SK-N-SH (cell line): ENCODE measurements around the gene SHROOM2. TPM values are rescaled to one million over a fixed set of nuclear protein-coding genes. Genes with fewer than 3 reads are reported as not detected.

ENCODE experiments used
- CTCF ChIA-PET: fragments of 300-600, 350-600 bp; formaldehyde crosslinking; extraction: SDS; loops from one replicate; lab custom pipeline; 2021; lab: Yijun Ruan, JAX
- POLR2A ChIA-PET: fragments of 350-600 bp; sonication (Branson Sonifier 250); formaldehyde crosslinking; extraction: SDS; loops from one replicate; lab custom pipeline; 2020; ENCODE audit warnings: antibody characterized with exemption, inconsistent platforms; lab: Yijun Ruan, JAX
- DNase-seq: peaks from one replicate; pipeline ENCODE4 v3.0.0; 2012
- H2AFZ ChIP-seq: fragments of 200-600 bp; sonication (generic); 2 replicates; pipeline ENCODE4 v1.8.1; 2016; ENCODE audit warnings: antibody characterized with exemption, mild to moderate bottlenecking, low read depth
- H3F3A ChIP-seq: fragments of 200-600 bp; sonication (generic); replicated peaks from 2 replicates; pipeline ENCODE3; 2016; ENCODE audit warnings: antibody characterized with exemption, mild to moderate bottlenecking; ENCODE audit not compliant: insufficient read depth
- H3K27ac ChIP-seq, 2 experiments: fragments of 200-500 bp in 1 of 2; fragments of 200-600 bp in 1 of 2; sonication (Bioruptor generic) in 1 of 2; sonication (generic), shearing (Covaris generic) in 1 of 2; 2 replicates each; pipeline versions ENCODE4 v1.5.1 to v1.6.1; 2014 to 2016; ENCODE audit warnings: low read depth in 2 of 2, inconsistent platforms in 1 of 2, low read length in 1 of 2, mild to moderate bottlenecking in 1 of 2, mixed read lengths in 1 of 2
- H3K27me3 ChIP-seq: fragments of 200-600 bp; sonication (generic), shearing (Covaris generic); 2 replicates; pipeline ENCODE4 v1.6.1; 2016; ENCODE audit warnings: mixed run types; ENCODE audit not compliant: insufficient read depth
- H3K36me3 ChIP-seq, 2 experiments: fragments of 200-500 bp in 1 of 2; fragments of 200-600 bp in 1 of 2; sonication (Bioruptor generic) in 1 of 2; sonication (generic) in 1 of 2; replicated peaks in 1 of 2; 2 replicates each; pipeline versions ENCODE3 to v1.5.1; 2014 to 2016; ENCODE audit warnings: low read length in 1 of 2, mild to moderate bottlenecking in 1 of 2; ENCODE audit not compliant: insufficient read depth in 2 of 2, control insufficient read depth in 1 of 2
- H3K4me1 ChIP-seq, 2 experiments: fragments of 200-500 bp in 1 of 2; fragments of 200-600 bp in 1 of 2; sonication (Bioruptor generic) in 1 of 2; sonication (generic), shearing (Covaris generic) in 1 of 2; 2 replicates each; pipeline versions ENCODE4 v1.5.1 to v1.6.1; 2014 to 2016; ENCODE audit warnings: low read depth in 1 of 2, low read length in 1 of 2, mixed run types in 1 of 2; ENCODE audit not compliant: insufficient read depth in 2 of 2, control insufficient read depth in 1 of 2
- H3K4me2 ChIP-seq: fragments of 200-600 bp; sonication (generic), shearing (Covaris generic); 2 replicates; pipeline ENCODE4 v1.6.1; 2017; ENCODE audit warnings: mixed run types
- H3K4me3 ChIP-seq, 2 experiments: fragments of 200-500 bp in 1 of 2; fragments of 200-600 bp in 1 of 2; sonication (Bioruptor generic) in 1 of 2; sonication (generic), shearing (Covaris generic) in 1 of 2; 2 replicates each; pipeline versions ENCODE4 v1.5.1 to v1.8.1; 2014 to 2016; ENCODE audit warnings: low read depth in 2 of 2, inconsistent platforms in 1 of 2, low read length in 1 of 2, mild to moderate bottlenecking in 1 of 2, mixed read lengths in 1 of 2, moderate library complexity in 1 of 2
- H3K79me2 ChIP-seq: fragments of 200-600 bp; sonication (generic); 2 replicates; pipeline ENCODE4 v1.8.1; 2017; ENCODE audit warnings: mild to moderate bottlenecking; ENCODE audit not compliant: insufficient read depth
- H3K9ac ChIP-seq: fragments of 200-600 bp; sonication (generic); 2 replicates; pipeline ENCODE4 v1.6.1; 2017; ENCODE audit warnings: mixed run types
- H3K9me2 ChIP-seq: fragments of 200-600 bp; sonication (generic); 2 replicates; pipeline ENCODE4 v1.6.1; 2017; ENCODE audit warnings: mixed run types
- H3K9me3 ChIP-seq: fragments of 200-600 bp; sonication (generic); 2 replicates; pipeline ENCODE4 v1.6.1; 2017; ENCODE audit warnings: mixed run types, mild to moderate bottlenecking, moderate library complexity
- H4K20me1 ChIP-seq: fragments of 200-600 bp; sonication (generic); 2 replicates; pipeline ENCODE4 v1.6.1; 2017; ENCODE audit warnings: mild to moderate bottlenecking, mixed run types; ENCODE audit not compliant: insufficient read depth
- CHD2 ChIP-seq: fragments of 150-350 bp; IDR thresholded peaks from 2 replicates; pipeline ENCODE4 v1.6.1; 2018; ENCODE audit warnings: low read length; ENCODE audit not compliant: partially characterized antibody
- EP300 ChIP-seq, 2 experiments: IDR thresholded peaks; 2 replicates each; pipeline versions ENCODE4 v1.4.0 to v1.6.1; 2012; ENCODE audit warnings: borderline replicate concordance in 1 of 2, low read depth in 1 of 2, low read length in 1 of 2
- EZH2phosphoT487 ChIP-seq: fragments of 200-600 bp; sonication (generic); IDR thresholded peaks from 2 replicates; pipeline ENCODE4 v1.6.1; 2017; ENCODE audit warnings: low read depth, mixed run types, mild to moderate bottlenecking, antibody characterized with exemption, moderate library complexity, borderline replicate concordance
- FOSL2 ChIP-seq: IDR thresholded peaks from 2 replicates; pipeline ENCODE4 v1.4.0; 2012; ENCODE audit warnings: low read depth, mild to moderate bottlenecking, moderate library complexity, borderline replicate concordance
- GATA2 ChIP-seq: sonication (generic); formaldehyde crosslinking; IDR thresholded peaks from 2 replicates; pipeline ENCODE4 v1.5.0; 2020; ENCODE audit warnings: mild to moderate bottlenecking, missing genetic modification reagents
- MAX ChIP-seq: IDR thresholded peaks from 2 replicates; pipeline ENCODE4 v1.4.0; 2012; ENCODE audit warnings: low read depth
- POLR2AphosphoS5 ChIP-seq: IDR thresholded peaks from 2 replicates; pipeline ENCODE4 v1.6.1; 2012; ENCODE audit warnings: low read depth, low read length
- RAD21 ChIP-seq: IDR thresholded peaks from 2 replicates; pipeline ENCODE4 v1.6.1; 2012; ENCODE audit warnings: mild to moderate bottlenecking, low read length
- RCOR1 ChIP-seq: fragments of 150-350 bp; IDR thresholded peaks from 2 replicates; pipeline ENCODE4 v1.6.1; 2017; ENCODE audit warnings: antibody characterized with exemption, low read length
- REST ChIP-seq: IDR thresholded peaks from 2 replicates; pipeline ENCODE4 v1.6.1; 2012; ENCODE audit warnings: mild to moderate bottlenecking, low read depth, low read length, moderate library complexity
- SIN3A ChIP-seq: IDR thresholded peaks from 2 replicates; pipeline ENCODE4 v1.6.1; 2012; ENCODE audit warnings: low read depth, mild to moderate bottlenecking, low read length, moderate library complexity, borderline replicate concordance
- TCF12 ChIP-seq: IDR thresholded peaks from 2 replicates; pipeline ENCODE4 v1.4.0; 2012
- TEAD4 ChIP-seq: IDR thresholded peaks from 2 replicates; pipeline ENCODE4 v1.4.0; 2012; ENCODE audit warnings: mild to moderate bottlenecking, borderline replicate concordance; ENCODE audit not compliant: insufficient read depth
- USF2 ChIP-seq: fragments of 150-350 bp; IDR thresholded peaks from 2 replicates; pipeline ENCODE4 v1.6.1; 2017; ENCODE audit warnings: antibody characterized with exemption, low read length, low read depth, borderline replicate concordance
- WGBS: methylation state at CpG from one replicate; pipeline ENCODE4 v1.1.6; 2017; ENCODE audit warnings: low lambda C conversion rate; 5-methylcytosine and 5-hydroxymethylcytosine counted together
- polyA plus RNA-seq, 3 experiments: library from polyadenylated mRNA; depleted of rRNA; stranded (reverse); fragments of >200 nt; gene quantifications; 2 replicates each; pipeline ENCODE4 v1.2.3, GENCODE V29; 2012

SHROOM2 gene
- polyA plus RNA-seq, 1 of the 3 experiments (the other 2 are of a cell fraction), result not detected

- no peak for DNase-seq
- Histone ChIP-seq H2AFZ (no peak overlapping the region), H3K4me3 (no peak overlapping the region), H3K27ac (no peak overlapping the region), H3K9me3 (no peaks in the 10 kb centered on the region), H3F3A (no peaks in the 10 kb centered on the region), H3K79me2 (no peaks in the 10 kb centered on the region), H3K4me1 (no peaks in the 10 kb centered on the region), H3K9me2 (no peaks in the 10 kb centered on the region), H3K9ac (no peak overlapping the region), H3K27me3 (peaks cover 10% of the 10 kb centered on the region; the same call in 1 of the 2 replicates), H3K36me3 (no peaks in the 10 kb centered on the region), H4K20me1 (no peaks in the 10 kb centered on the region), H3K4me2 (no peak overlapping the region)
- TF ChIP-seq POLR2AphosphoS5 (no peak), TEAD4 (no peak), USF2 (no peak), TCF12 (no peak), RAD21 (no peak), CHD2 (no peak), EP300 (IDR thresholded peaks at IDR 0.05; ENCODE audit: borderline replicate concordance in 1 of 2, low read depth in 1 of 2, low read length in 1 of 2) (no peak), RCOR1 (no peak), EZH2phosphoT487 (no peak)
- POLR2A ChIA-PET, result no interaction called here
- CTCF ChIA-PET, result interaction anchor here (1.0 kb wide), 1 partner anchor 165 kb away, joined by 4 read pairs; no protein-coding TSS in a partner anchor
- 34% methylated on average over 6 of the region's 6 CpGs for WGBS
These were observed 169.3 kb downstream of the SHROOM2 start for GRCh38 chrX:9955506-9955905.

GRCh38 chrX:9957743-9958142 is 171.5 kb downstream of the SHROOM2 start:
- Histone ChIP-seq H3K4me1 (no peaks in the 10 kb centered on the region), H3K79me2 (no peaks in the 10 kb centered on the region), H3F3A (no peaks in the 10 kb centered on the region), H4K20me1 (no peaks in the 10 kb centered on the region), H3K4me2 (no peak overlapping the region), H2AFZ (no peak overlapping the region), H3K4me3 (no peak overlapping the region), H3K36me3 (no peaks in the 10 kb centered on the region), H3K9ac (no peak overlapping the region), H3K27me3 (peaks cover 10% of the 10 kb centered on the region; the same call in 1 of the 2 replicates), H3K9me3 (no peaks in the 10 kb centered on the region), H3K9me2 (no peaks in the 10 kb centered on the region), H3K27ac (no peak overlapping the region)
- ChIA-PET CTCF (no interaction called here), POLR2A (no interaction called here)
- TF ChIP-seq RCOR1, result no peak
- DNase-seq, result no peak
- WGBS, result 30% methylated on average over 9 of the region's 9 CpGs

GRCh38 chrX:9958183-9958582 is 172.0 kb downstream of the SHROOM2 start:
- no peak overlapping the region for H3K4me2 ChIP-seq
- DNase-seq, result no peak
- no peak overlapping the region for H3K27ac ChIP-seq
- CTCF ChIA-PET, result no interaction called here
- 57% methylated on average over 2 of the region's 5 CpGs for WGBS
- POLR2A ChIA-PET, result no interaction called here
- H3K79me2 ChIP-seq, result no peaks in the 10 kb centered on the region
- no peaks in the 10 kb centered on the region for H3K9me2 ChIP-seq
- H4K20me1 ChIP-seq, result no peaks in the 10 kb centered on the region
- H3K36me3 ChIP-seq, result no peaks in the 10 kb centered on the region
- H3K4me3 ChIP-seq, result no peak overlapping the region
- H2AFZ ChIP-seq, result no peak overlapping the region
- no peak for TF ChIP-seq GATA2 (CRISPR knock-in tag)
- no peak for TF ChIP-seq MAX
- no peak for TF ChIP-seq CHD2
- no peak for TF ChIP-seq RAD21
- no peak for TF ChIP-seq TCF12
- TF ChIP-seq EP300 (IDR thresholded peaks at IDR 0.05; ENCODE audit: borderline replicate concordance in 1 of 2, low read depth in 1 of 2, low read length in 1 of 2), result no peak
- no peak for TF ChIP-seq FOSL2
- TF ChIP-seq REST, result no peak
- no peak for TF ChIP-seq SIN3A
- H3F3A ChIP-seq, result no peaks in the 10 kb centered on the region
- no peaks in the 10 kb centered on the region for H3K9me3 ChIP-seq
- H3K27me3 ChIP-seq, result peaks cover 10% of the 10 kb centered on the region; the same call in 1 of the 2 replicates
- no peak overlapping the region for H3K9ac ChIP-seq
- no peaks in the 10 kb centered on the region for H3K4me1 ChIP-seq
